ENCODE data around the gene GIT1.

DNA sequence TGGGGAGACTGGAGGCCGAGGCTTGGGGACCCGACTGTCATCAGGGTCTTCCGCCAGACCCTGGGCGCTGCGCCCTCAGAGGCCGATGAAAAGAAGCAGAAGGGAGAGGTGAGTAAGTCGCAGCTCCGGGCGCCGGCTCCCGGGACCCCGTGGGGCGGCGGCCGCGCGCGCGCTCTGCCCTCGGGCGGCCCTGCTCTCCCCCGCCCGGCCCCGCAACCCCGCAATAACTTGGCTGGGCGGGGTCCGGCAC, 22.2 kb downstream of the GIT1 start:
- TF ChIP-seq POLR2AphosphoS5 (IDR thresholded peaks at IDR 0.05; ENCODE audit: low read depth, low read length) (no peak), YY1 (IDR thresholded peaks at IDR 0.05; ENCODE audit: low read depth) (no peak), NFIC (IDR thresholded peaks at IDR 0.05; ENCODE audit: borderline replicate concordance) (no peak), CTCF (IDR thresholded peaks at IDR 0.05) (no peak), SMC3 (IDR thresholded peaks at IDR 0.05; ENCODE audit: low read depth, low read length) (no peak), REST (IDR thresholded peaks at IDR 0.05; ENCODE audit: low read depth, low read length) (no peak)
